HepG2 (cell line): ENCODE data around the gene CNPY4. TPM values are rescaled to one million over a fixed set of nuclear protein-coding genes. Genes with fewer than 3 reads are reported as not detected.

Source experiments
- ATAC-seq: fragments of 200-7000 bp; cut with Tn5 transposase; 3 replicates; pipeline ENCODE4 v1.9.1; 2020; ENCODE audit warnings: mild to moderate bottlenecking, moderate library complexity
- BruUV-seq: library from RNA; stranded (reverse); fragments of 400-500 nt; replicated peaks from 2 replicates; lab custom pipeline; 2021; lab: Mats Ljungman, UMichigan
- CTCF ChIA-PET: fragments of 300-600 bp; formaldehyde crosslinking; extraction: SDS; loops from one replicate; lab custom pipeline; 2021; ENCODE audit warnings: low total read pairs, inconsistent platforms, low intra/inter-chr PET ratio; lab: Yijun Ruan, JAX
- POLR2A ChIA-PET: fragments of 350-600 bp; sonication (Branson Sonifier 250); formaldehyde crosslinking; loops from one replicate; lab custom pipeline; 2020; ENCODE audit warnings: antibody characterized with exemption, inconsistent platforms; lab: Yijun Ruan, JAX
- DNase-seq: peaks from one replicate; pipeline ENCODE4 v3.0.0-alpha.2; 2015; ENCODE audit warnings: low spot score
- FAIRE-seq: peaks from 3 replicates; lab custom pipeline; 2011; peaks lifted over from hg19 to GRCh38; lab: Jason Lieb, UNC
- H2AFZ ChIP-seq: one replicate; pipeline ENCODE4 v1.6.1; 2011; ENCODE audit warnings: low read length, inconsistent platforms
- H3K27ac ChIP-seq: fragments of 300-600 bp; 3 replicates; pipeline ENCODE4 v1.8.0; 2011; ENCODE audit warnings: mixed run types, mild to moderate bottlenecking, mixed read lengths, low read length, inconsistent platforms; ENCODE audit not compliant: insufficient read depth; ENCODE audit errors: extremely low read length
- H3K27me3 ChIP-seq, 2 experiments: fragments of 200-600 bp in 1 of 2; 2 replicates in 1 of 2; 3 replicates in 1 of 2; pipeline versions ENCODE4 v1.6.0 to v1.8.0; 2011; ENCODE audit warnings: low read length in 2 of 2, mild to moderate bottlenecking in 2 of 2, moderate library complexity in 2 of 2, inconsistent platforms in 1 of 2; ENCODE audit not compliant: insufficient read depth in 2 of 2, control insufficient read depth in 1 of 2
- H3K36me3 ChIP-seq, 2 experiments: fragments of 200-600 bp in 1 of 2; replicated peaks in 1 of 2; 2 replicates in 1 of 2; 3 replicates in 1 of 2; pipeline versions ENCODE4 v1.5.1 to v1.8.0; 2011; ENCODE audit warnings: low read length in 2 of 2, inconsistent platforms in 1 of 2; ENCODE audit not compliant: insufficient read depth in 2 of 2, control insufficient read depth in 1 of 2
- H3K4me1 ChIP-seq: 2 replicates; pipeline ENCODE4 v1.5.1; 2012; ENCODE audit warnings: low read length, inconsistent platforms; ENCODE audit not compliant: insufficient read depth
- H3K4me2 ChIP-seq: 2 replicates; pipeline ENCODE4 v1.6.0; 2011; ENCODE audit warnings: low read depth, low read length, inconsistent platforms
- H3K4me3 ChIP-seq, 3 experiments: fragments of 200-600 bp in 1 of 3; sonication (generic), shearing (Covaris generic) in 1 of 3; replicated peaks in 1 of 3; 2 replicates each; pipeline ENCODE4 v1.5.1; 2011 to 2016; ENCODE audit warnings: low read length in 3 of 3, inconsistent platforms in 2 of 3, low read depth in 2 of 3, mild to moderate bottlenecking in 2 of 3, control low read depth in 1 of 3, mixed read lengths in 1 of 3; ENCODE audit not compliant: insufficient read depth in 1 of 3
- H3K79me2 ChIP-seq: one replicate; pipeline ENCODE4 v1.6.1; 2011; ENCODE audit warnings: low read length, inconsistent platforms; ENCODE audit not compliant: insufficient read depth
- H3K9ac ChIP-seq: 2 replicates; pipeline ENCODE4 v1.6.0; 2011; ENCODE audit warnings: mild to moderate bottlenecking, low read depth, low read length, inconsistent platforms; ENCODE audit not compliant: insufficient read depth
- H3K9me3 ChIP-seq: 2 replicates; pipeline ENCODE4 v1.5.1; 2012; ENCODE audit warnings: mild to moderate bottlenecking, low read length
- H4K20me1 ChIP-seq: 2 replicates; pipeline ENCODE4 v1.6.0; 2011; ENCODE audit warnings: inconsistent platforms, mild to moderate bottlenecking, low read length, moderate library complexity; ENCODE audit not compliant: insufficient read depth
- CTCF ChIP-seq: sonication (generic); formaldehyde crosslinking; IDR thresholded peaks from 2 replicates; pipeline ENCODE4 v1.5.0; 2020; ENCODE audit warnings: mild to moderate bottlenecking, missing genetic modification reagents, moderate library complexity
- FOXP1 ChIP-seq, 2 experiments: fragments of 450-650 bp in 1 of 2; IDR thresholded peaks; 2 replicates each; pipeline ENCODE4 v1.6.1; 2017 to 2018; ENCODE audit warnings: antibody characterized with exemption in 1 of 2
- GABPB1 ChIP-seq: IDR thresholded peaks from 2 replicates; pipeline ENCODE4 v1.6.1; 2016; ENCODE audit warnings: mild to moderate bottlenecking, missing genetic modification reagents, moderate library complexity, missing compliant biosample characterization
- HNRNPK ChIP-seq: fragments of 200-400 bp; formaldehyde crosslinking; IDR thresholded peaks from 2 replicates; pipeline ENCODE4 v1.6.1; 2018; ENCODE audit warnings: low read length, low read depth, moderate library complexity, mild to moderate bottlenecking; ENCODE audit not compliant: poor library complexity, severe bottlenecking
- KLF6 ChIP-seq: IDR thresholded peaks from 2 replicates; pipeline ENCODE4 v1.8.0; 2016; ENCODE audit warnings: missing biosample characterization, missing genetic modification reagents
- NFKBIZ ChIP-seq: IDR thresholded peaks from 2 replicates; pipeline ENCODE4 v1.6.1; 2018; ENCODE audit warnings: missing genetic modification reagents, missing compliant biosample characterization
- PHF8 ChIP-seq: sonication (generic); formaldehyde crosslinking; IDR thresholded peaks from 2 replicates; pipeline ENCODE4 v1.5.0; 2020; ENCODE audit warnings: missing genetic modification reagents
- POLR2G ChIP-seq: fragments of 200-400 bp; formaldehyde crosslinking; IDR thresholded peaks from 2 replicates; pipeline ENCODE4 v1.6.1; 2018; ENCODE audit warnings: mild to moderate bottlenecking, low read depth, low read length, moderate library complexity
- RNF2 ChIP-seq: fragments of 450-650 bp; conservative IDR thresholded peaks from 2 replicates; pipeline ENCODE4 v1.6.1; 2016; ENCODE audit warnings: low read depth
- ZC3H4 ChIP-seq: sonication (generic); formaldehyde crosslinking; IDR thresholded peaks from 2 replicates; pipeline ENCODE4 v1.4.0; 2020; ENCODE audit warnings: missing genetic modification reagents, borderline replicate concordance
- ZNF20 ChIP-seq: sonication (generic); formaldehyde crosslinking; IDR thresholded peaks from 2 replicates; pipeline ENCODE4 v1.4.0; 2020; ENCODE audit warnings: mild to moderate bottlenecking, moderate library complexity, missing genetic modification reagents
- ZNF777 ChIP-seq: sonication (generic); formaldehyde crosslinking; IDR thresholded peaks from 2 replicates; pipeline ENCODE4 v1.4.0; 2020; ENCODE audit warnings: missing genetic modification reagents
- WGBS: methylation state at CpG from one replicate; pipeline ENCODE4 v1.1.6; 2017; ENCODE audit warnings: low lambda C conversion rate; 5-methylcytosine and 5-hydroxymethylcytosine counted together
- in situ Hi-C: cut with HindIII; loops from 2 replicates; pipeline ENCODE4 v1.10.0; 2017; ENCODE audit warnings: low pct_unique_long_range_greater_than_20kb; ENCODE audit not compliant: extremely low pct_ligation_motif_present
- intact Hi-C: fragments of 100-400 bp; cut with micrococcal nuclease; formaldehyde crosslinking; loops from one replicate; pipeline ENCODE4 v1.10.0; 2022; ENCODE audit not compliant: unreplicated experiment
- polyA plus RNA-seq, 8 experiments: library from polyadenylated mRNA; depleted of rRNA in 3 of 8; stranded (reverse) in 7 of 8; unstranded in 1 of 8; fragments of >200 nt; fragmentation: Illumina TruSeq in 4 of 8; extraction: Trizol in 4 of 8; gene quantifications; 2 replicates each; pipeline versions ENCODE4 v1.2.1 to v1.2.3, GENCODE V29; 2011 to 2016; ENCODE audit warnings: low read depth in 4 of 8, missing spikeins in 1 of 8, mixed read lengths in 1 of 8; ENCODE audit not compliant: insufficient read depth in 1 of 8
- total RNA-seq, 5 experiments: library from RNA; depleted of rRNA; stranded (reverse); fragments of >200 nt; fragmentation: Illumina TruSeq; extraction: Trizol; gene quantifications; 2 replicates each; pipeline ENCODE4 v1.2.3, GENCODE V29; 2016; ENCODE audit warnings: low read depth in 1 of 5
- TF ChIP-seq, protein P1 (sequence below): sonication (generic); formaldehyde crosslinking; IDR thresholded peaks from 2 replicates; pipeline ENCODE4 v1.8.1; 2023; ENCODE audit warnings: mild to moderate bottlenecking, moderate library complexity, missing genetic modification reagents

Gene CNPY4
- total and polyA plus RNA-seq, 2 of the 13 experiments (the other 11 are each of a cell fraction or from before 2014, with no cell fraction given): 6.2 to 12.7 TPM

DNA sequence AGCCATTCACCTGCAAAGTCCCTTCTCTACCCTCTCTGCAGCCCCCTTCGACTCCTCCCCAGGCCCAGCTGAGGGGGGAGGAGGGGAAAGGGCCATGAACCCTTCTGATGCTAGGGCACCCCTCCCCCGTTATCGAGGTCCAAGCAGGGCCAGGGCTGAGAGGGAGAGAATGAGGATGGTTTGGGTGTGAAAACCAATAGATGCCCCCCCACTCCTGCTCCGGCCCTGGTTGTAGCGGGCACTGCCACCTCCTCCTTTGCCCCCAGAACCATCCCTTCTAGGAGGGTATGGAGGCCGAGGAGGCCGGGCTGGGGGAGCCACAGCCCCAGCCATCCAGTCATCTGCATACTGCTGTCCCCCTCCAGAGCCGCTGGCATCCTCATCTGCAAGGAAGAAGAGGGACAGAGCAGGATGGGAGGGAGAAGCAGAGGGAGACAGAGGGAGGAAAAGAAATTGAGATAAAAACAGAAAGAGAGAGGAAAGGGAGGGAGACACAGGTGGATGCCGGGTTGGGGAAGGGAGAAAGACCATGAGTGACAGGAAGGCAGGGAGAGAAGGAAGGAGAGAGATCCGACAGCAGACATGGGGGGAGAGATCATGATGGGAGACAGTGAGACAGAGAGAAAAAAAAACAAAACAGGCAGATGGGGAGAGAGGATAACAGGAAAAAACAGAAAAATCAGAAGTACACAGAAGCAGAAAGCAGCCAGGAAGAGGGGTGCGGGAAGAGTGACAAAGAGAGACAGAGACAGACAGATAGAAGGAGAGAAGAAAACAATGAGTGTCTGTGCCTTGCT, 50.9 kb downstream of the CNPY4 start:
- BruUV-seq: no TSS peak
- DNase-seq: no peak
- Histone ChIP-seq H3K9ac (no peak overlapping the region), H4K20me1 (no peaks in the 10 kb centered on the region), H3K36me3 (no peaks in the 10 kb centered on the region), H3K79me2 (no peaks in the 10 kb centered on the region), H3K9me3 (no peaks in the 10 kb centered on the region), H3K27me3 (peaks cover 1 to 43% of the 10 kb centered on the region in 2 experiments; a peak in 3 of 5 replicates), H3K27ac (no peak overlapping the region), H3K4me2 (peak overlapping the region; percentile 77; the same call in 1 of the 2 replicates), H3K4me3 (0 out of 6 replicates have a peak overlapping the region, but pooled peaks of 1 of the 3 experiments have one; percentile 73), H3K4me1 (peaks cover 43% of the 10 kb centered on the region), H2AFZ (no peak overlapping the region)
- WGBS: 55% methylated on average over 11 of the region's 11 CpGs
- in situ Hi-C loops (no loop called here), intact Hi-C loops (no loop called here)
- no peak for FAIRE-seq
- TF ChIP-seq HNRNPK: peak; percentile 59
- TF ChIP-seq ZNF20 (CRISPR knock-in tag): no peak
- ChIA-PET POLR2A (no interaction called here), CTCF (no interaction called here)
- ATAC-seq: no peak

DNA sequence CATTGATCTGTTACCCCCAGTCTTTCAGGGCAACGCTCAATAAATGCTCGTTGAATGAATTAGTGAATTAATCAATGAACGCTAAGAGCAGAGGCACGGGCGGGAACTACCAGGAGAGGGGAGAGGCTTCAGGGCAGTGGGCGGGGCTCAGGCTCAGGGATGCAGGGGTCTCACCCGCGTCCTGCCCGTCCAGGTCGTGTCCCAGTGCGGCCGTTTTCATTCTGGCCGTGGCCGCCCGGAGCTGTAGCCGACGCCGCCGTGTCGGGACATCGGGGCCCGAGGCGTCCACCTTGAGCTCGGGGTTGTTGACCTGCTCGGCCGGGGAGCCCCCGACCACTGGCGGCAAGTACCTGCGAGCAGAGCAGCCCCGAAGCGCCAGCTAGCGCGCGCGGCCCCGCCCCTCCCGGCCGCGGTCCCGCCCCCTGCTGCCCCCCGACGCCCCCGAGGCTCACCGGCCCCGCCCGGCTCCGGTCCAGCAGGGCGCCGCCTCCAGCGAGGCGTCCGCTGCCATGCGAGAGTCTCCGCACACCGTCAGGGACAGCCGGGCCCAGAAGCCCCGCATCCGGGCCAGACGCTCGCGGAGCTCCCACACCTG, 51.8 kb downstream of the CNPY4 start:
- FAIRE-seq: no peak
- no peak for TF ChIP-seq NFKBIZ (CRISPR knock-in tag)
- peak; percentile 45; the same call in 1 of the 2 replicates for TF ChIP-seq GABPB1 (CRISPR knock-in tag)
- TF ChIP-seq RNF2: no peak
- TF ChIP-seq, protein P1, sequence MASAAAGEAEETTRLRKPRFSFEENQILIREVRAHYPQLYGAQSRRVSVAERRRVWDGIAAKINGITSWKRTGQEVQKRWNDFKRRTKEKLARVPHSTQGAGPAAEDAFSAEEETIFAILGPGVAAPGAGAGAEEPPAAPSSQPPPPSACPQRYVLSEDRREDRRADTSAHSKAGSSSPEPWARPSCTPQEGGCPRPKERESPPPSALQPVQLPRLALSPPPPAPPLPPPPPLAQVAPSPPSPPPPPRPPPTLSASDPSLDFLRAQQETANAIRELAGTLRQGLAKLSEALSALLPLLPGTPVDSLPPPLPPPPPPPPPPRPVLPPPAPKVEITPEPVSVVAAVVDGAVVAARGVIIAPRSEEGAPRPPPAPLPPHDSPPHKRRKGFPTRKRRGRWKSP (CRISPR knock-in tag): no peak
- no peak for TF ChIP-seq KLF6 (CRISPR knock-in tag)
- no peak for TF ChIP-seq ZC3H4 (CRISPR knock-in tag)
- peak; percentile 83 for TF ChIP-seq ZNF777 (CRISPR knock-in tag)
- TF ChIP-seq FOXP1 (IDR thresholded peaks at IDR 0.05): no peak
- TF ChIP-seq FOXP1 (CRISPR knock-in tag; IDR thresholded peaks at IDR 0.05): no peak
- no peak for TF ChIP-seq CTCF (CRISPR knock-in tag)
- TF ChIP-seq PHF8: no peak
- no peak for TF ChIP-seq POLR2G

More for the DNA sequence above, 51.8 kb downstream of the CNPY4 start:
- in situ Hi-C loops: no loop called here
- no peaks in the 10 kb centered on the region for H3K79me2 ChIP-seq
- peaks cover 43% of the 10 kb centered on the region for H3K4me1 ChIP-seq
- ATAC-seq (peak; percentile 42), DNase-seq (no peak)
- ChIA-PET CTCF (no interaction called here), POLR2A (no interaction called here)
- no peak overlapping the region for H2AFZ ChIP-seq
- no peaks in the 10 kb centered on the region for H4K20me1 ChIP-seq
- BruUV-seq: no TSS peak
- peaks cover 2 to 41% of the 10 kb centered on the region in 2 experiments; a peak in 4 of 5 replicates for H3K27me3 ChIP-seq
- no peaks in the 10 kb centered on the region for H3K36me3 ChIP-seq
- intact Hi-C loops: no loop called here
- WGBS: 6% methylated on average over 11 of the region's 61 CpGs
- no peaks in the 10 kb centered on the region for H3K9me3 ChIP-seq
- peak overlapping the region; percentile 51 to 73 (median 52); a peak in 4 of 6 replicates for H3K4me3 ChIP-seq
- no peak overlapping the region for H3K27ac ChIP-seq
- H3K4me2 ChIP-seq: peak overlapping the region; percentile 77
- no peak overlapping the region for H3K9ac ChIP-seq
